Spleen (tissue), 7 donors: Measurements from ENCODE around the gene MMP7.

Experiments
- CTCF ChIP-seq, 11 experiments: fragments of 200-600 bp in 7 of 11; fragments of 450-650 bp in 4 of 11; sonication (generic) in 4 of 11; IDR thresholded peaks in 8 of 11; conservative IDR thresholded peaks in 3 of 11; 1 replicate in 7 of 11; 2 replicates in 4 of 11; pipeline versions ENCODE4 v1.4.0 to v1.8.0; 2016 to 2021; ENCODE audit warnings: antibody characterized with exemption in 11 of 11, inconsistent platforms in 4 of 11, mild to moderate bottlenecking in 1 of 11
- POLR2A ChIP-seq, 3 donors: fragments of 450-650 bp; IDR thresholded peaks; one replicate each; pipeline ENCODE4 v1.5.1; 2017; ENCODE audit warnings: antibody characterized with exemption in 3 of 3, mild to moderate bottlenecking in 1 of 3
- donor health status: DM: no; HTN: no; CAD: no; lungs with moderate emphysema.
- donor health status: DM: no; HTN: no; CAD: no.
- donor health status: DM: no; HTN: no; CAD: no.

GRCh38 chr11:102534261-102534872, 3.8 kb upstream of the MMP7 start:
- no peak for TF ChIP-seq CTCF (IDR thresholded peaks at IDR 0.05 in 8 of 11, conservative IDR thresholded peaks at IDR 0.05 in 3 of 11)
- no peak for TF ChIP-seq POLR2A (IDR thresholded peaks at IDR 0.05)
